ENCODE data around the gene PLXNB2.

DNA sequence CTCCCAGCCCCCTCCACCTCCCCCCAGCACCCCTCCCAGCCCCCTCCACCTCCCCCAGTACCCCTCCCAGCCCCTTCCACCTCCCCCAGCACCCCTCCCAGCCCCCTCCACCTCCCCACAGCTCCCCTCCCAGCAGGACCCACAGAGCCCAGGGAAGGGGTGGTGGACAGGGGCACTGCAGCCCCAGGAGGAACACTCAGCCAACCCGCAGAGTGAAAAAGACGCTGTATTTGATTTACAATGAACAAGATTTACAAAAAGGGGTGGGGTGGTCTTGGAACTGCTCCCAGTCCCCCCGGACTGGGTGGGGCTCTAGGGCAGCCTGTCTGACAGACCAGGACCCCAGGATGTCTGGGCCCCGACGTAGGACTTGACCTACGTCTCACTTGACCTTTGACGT is 32.7 kb downstream of the PLXNB2 start:
- no peak for TF ChIP-seq POLR2A (IDR thresholded peaks at IDR 0.05)
- TF ChIP-seq, protein P1, sequence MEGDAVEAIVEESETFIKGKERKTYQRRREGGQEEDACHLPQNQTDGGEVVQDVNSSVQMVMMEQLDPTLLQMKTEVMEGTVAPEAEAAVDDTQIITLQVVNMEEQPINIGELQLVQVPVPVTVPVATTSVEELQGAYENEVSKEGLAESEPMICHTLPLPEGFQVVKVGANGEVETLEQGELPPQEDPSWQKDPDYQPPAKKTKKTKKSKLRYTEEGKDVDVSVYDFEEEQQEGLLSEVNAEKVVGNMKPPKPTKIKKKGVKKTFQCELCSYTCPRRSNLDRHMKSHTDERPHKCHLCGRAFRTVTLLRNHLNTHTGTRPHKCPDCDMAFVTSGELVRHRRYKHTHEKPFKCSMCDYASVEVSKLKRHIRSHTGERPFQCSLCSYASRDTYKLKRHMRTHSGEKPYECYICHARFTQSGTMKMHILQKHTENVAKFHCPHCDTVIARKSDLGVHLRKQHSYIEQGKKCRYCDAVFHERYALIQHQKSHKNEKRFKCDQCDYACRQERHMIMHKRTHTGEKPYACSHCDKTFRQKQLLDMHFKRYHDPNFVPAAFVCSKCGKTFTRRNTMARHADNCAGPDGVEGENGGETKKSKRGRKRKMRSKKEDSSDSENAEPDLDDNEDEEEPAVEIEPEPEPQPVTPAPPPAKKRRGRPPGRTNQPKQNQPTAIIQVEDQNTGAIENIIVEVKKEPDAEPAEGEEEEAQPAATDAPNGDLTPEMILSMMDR (IDR thresholded peaks at IDR 0.05 in 4 of 5, conservative IDR thresholded peaks at IDR 0.05 in 1 of 5) = no peak

Measured in gastrocnemius medialis (tissue), 4 donors.